Measurements from ENCODE around the gene SMIM23. TPM values are rescaled to one million over a fixed set of nuclear protein-coding genes. Genes with fewer than 3 reads are reported as not detected.

Gene SMIM23
- total and polyA plus RNA-seq, 10 of the 15 experiments (the other 5 are each of a cell fraction or from before 2014, with no cell fraction given) = not detected

GRCh38 chr5:171832775-171833174, 47.2 kb downstream of the SMIM23 start:
- Histone ChIP-seq H4K20me1 (ENCODE audit: control insufficient read depth, insufficient read depth) (no peaks in the 10 kb centered on the region), H3K9me3 (replicated peaks; ENCODE audit: control insufficient read depth, insufficient read depth, low read length) (no peaks in the 10 kb centered on the region), H3K27me3 (replicated peaks in 1 of 2; ENCODE audit: control insufficient read depth in 2 of 2, insufficient read depth in 2 of 2, low read length in 1 of 2) (no peaks in the 10 kb centered on the region), H3K36me3 (ENCODE audit: control insufficient read depth in 2 of 2, insufficient read depth in 2 of 2, low read length in 1 of 2) (no peaks in the 10 kb centered on the region), H3K27ac (ENCODE audit: control insufficient read depth, insufficient read depth) (no peak overlapping the region), H2AFZ (ENCODE audit: control insufficient read depth, low read depth, low read length) (no peak overlapping the region), H3K4me3 (no peak overlapping the region), H3K9ac (ENCODE audit: control insufficient read depth, insufficient read depth, low read length) (no peak overlapping the region), H3K79me2 (ENCODE audit: control insufficient read depth, insufficient read depth, low read length) (no peaks in the 10 kb centered on the region), H3K4me1 (ENCODE audit: control insufficient read depth, insufficient read depth, low read length) (no peaks in the 10 kb centered on the region), H3K4me2 (ENCODE audit: control insufficient read depth, insufficient read depth) (no peak overlapping the region)
- no peak for ATAC-seq
- ChIA-PET RAD21 (ENCODE audit: unreplicated experiment) (no interaction called here), SMC1A (ENCODE audit: uncharacterized antibody, unreplicated experiment) (no interaction called here), CTCF (no interaction called here), POLR2A (no interaction called here)
- WGBS (ENCODE audit: insufficient coverage, insufficient replicate concordance, low lambda C conversion rate, missing lambda C conversion rate) = 17% methylated on average over 2 of the region's 2 CpGs
- no peak for DNase-seq (ENCODE audit: low read depth, low spot score)
- intact Hi-C loops (cut with micrococcal nuclease; ENCODE audit: unreplicated experiment) = no loop called here
- no peak for FAIRE-seq
- TF ChIP-seq ZNF687 (IDR thresholded peaks at IDR 0.05) = no peak
- no peak for TF ChIP-seq RFX5 (IDR thresholded peaks at IDR 0.05; ENCODE audit: low read depth, low read length)
- no peak for TF ChIP-seq SMARCA5 (IDR thresholded peaks at IDR 0.05)
- TF ChIP-seq FOXM1 (IDR thresholded peaks at IDR 0.05; ENCODE audit: low read depth, low read length) = no peak
- TF ChIP-seq DPF2 (IDR thresholded peaks at IDR 0.05) = no peak
- TF ChIP-seq RBBP5 (conservative IDR thresholded peaks at IDR 0.05) = no peak
- no peak for TF ChIP-seq ATF2 (IDR thresholded peaks at IDR 0.05; ENCODE audit: low read length)
- TF ChIP-seq GATAD2B (conservative IDR thresholded peaks at IDR 0.05; ENCODE audit: low read depth) = no peak
- no peak for TF ChIP-seq MTA3 (IDR thresholded peaks at IDR 0.05; ENCODE audit: borderline replicate concordance, low read length)
- TF ChIP-seq E2F8 (IDR thresholded peaks at IDR 0.05; ENCODE audit: low read depth, partially characterized antibody) = no peak
- no peak for TF ChIP-seq CBX5 (IDR thresholded peaks at IDR 0.05; ENCODE audit: low read depth)
- no peak for TF ChIP-seq WRNIP1 (IDR thresholded peaks at IDR 0.05; ENCODE audit: borderline replicate concordance, low read depth, low read length)
- no peak for TF ChIP-seq RUNX3 (IDR thresholded peaks at IDR 0.05; ENCODE audit: low read length)
- no TSS peak for BruUV-seq (replicated peaks)
- in situ Hi-C loops (cut with MboI) = no loop called here

All from GM12878 (cell line).